NOMO-1 treated with dmso at 0.1 percent for 144 hours (cell line): ENCODE results near the gene ARAP2.
"Not testable (repeated sequence)": the region's sequence is repeated elsewhere in the genome, so short reads cannot be mapped to it uniquely, and the experiment has no call there.

ENCODE experiments used
- DNase-seq: peaks from one replicate; lab custom pipeline; 2025; ENCODE audit not compliant: unreplicated experiment; lab: John Stamatoyannopoulos, UW

ARAP2 gene

DNA sequence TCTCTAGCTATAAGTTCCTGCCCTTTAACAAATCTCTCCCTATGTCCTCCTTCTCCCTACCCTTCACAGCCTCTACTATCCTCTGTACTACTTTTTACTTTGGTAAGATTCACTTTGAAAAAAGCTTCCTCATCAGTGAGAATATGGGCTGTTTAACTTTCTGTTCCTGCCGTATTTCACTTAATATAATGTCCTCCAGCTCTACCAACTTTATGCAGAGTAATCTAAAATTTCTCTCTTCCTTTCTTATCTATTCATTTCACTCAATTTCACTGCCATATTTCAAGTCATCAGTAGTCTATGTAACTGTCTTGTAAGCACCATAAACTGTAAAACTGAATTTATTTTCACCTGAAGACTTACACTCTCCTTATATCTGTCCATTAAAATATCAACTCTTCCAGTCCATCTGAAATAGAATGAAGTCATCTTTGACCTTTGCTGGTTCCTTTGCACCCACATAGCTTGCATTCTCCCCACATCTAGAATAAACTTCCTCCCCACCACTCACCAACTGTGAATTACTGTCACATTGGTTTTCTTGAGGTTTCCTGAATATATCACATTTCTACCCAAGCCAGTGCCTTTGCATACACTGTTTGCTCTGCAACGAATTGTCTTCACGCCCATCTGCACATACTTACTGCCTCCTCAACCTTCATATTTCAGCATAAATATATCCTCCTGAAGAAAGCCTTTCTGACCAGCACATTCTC, 54.6 kb downstream of the ARAP2 start:
- DNase-seq = no peak

- DNase-seq = no peak
Measured at GRCh38 chr4:36187723-36188333, 56.5 kb downstream of the ARAP2 start.

DNA sequence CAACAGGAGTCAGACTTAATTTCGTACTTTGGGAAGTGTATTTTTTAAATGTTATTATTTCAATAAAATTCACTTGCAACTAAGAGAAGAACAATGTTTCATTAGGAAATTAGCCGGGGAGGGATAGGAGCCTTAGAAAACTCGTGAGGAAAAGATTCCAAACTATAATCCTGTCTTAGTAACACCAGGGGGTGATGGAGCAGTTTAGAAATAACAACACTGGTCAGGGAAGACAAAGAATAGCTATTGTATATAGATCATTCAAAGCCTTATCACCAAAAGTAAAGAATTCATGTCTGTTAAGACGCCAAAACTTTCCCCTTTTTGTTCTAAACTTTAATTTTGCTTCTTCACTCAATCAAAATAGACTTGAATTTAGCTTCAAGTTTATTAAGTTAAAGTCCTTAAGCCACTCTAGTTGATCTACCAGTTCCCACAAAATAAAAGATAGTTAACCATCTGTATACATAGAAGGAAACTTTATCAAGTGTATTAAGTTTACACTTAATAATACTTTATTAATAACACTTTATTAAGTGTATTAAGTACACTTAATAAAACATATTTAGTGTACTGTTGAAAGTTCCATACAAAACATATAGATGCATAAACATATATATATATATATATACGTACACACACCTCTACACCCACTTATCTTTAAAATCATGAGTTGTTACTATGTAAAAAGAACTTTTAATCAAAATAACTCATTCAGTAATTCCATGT, 60.5 kb downstream of the ARAP2 start:
- no peak for DNase-seq

- no peak for DNase-seq
Measured at GRCh38 chr4:36183232-36183631, 61.1 kb downstream of the ARAP2 start.

DNA sequence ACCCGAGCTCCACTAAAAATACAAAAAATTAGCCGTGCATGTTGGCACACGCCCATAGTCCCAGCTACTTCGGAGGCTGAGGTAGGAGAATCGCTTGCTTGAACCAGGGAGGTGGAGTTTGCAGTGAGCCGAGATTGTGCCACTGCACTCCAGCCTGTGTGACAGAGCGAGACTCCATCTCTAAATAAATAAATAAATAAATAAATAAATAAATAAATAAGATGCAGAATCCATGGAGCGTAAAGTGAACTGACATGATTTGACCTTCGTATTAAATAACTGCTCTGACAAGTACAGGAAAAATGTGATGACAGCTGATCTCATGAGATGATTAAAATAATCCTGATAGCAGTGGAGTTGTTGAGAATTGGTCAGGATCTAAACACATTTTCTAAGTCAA, 62.0 kb downstream of the ARAP2 start:
- not testable (repeated sequence) for DNase-seq

GRCh38 chr4:36180206-36180605, 64.1 kb downstream of the ARAP2 start:
- DNase-seq = no peak

- no peak for DNase-seq
Measured at GRCh38 chr4:36178484-36178883, 65.8 kb downstream of the ARAP2 start.

GRCh38 chr4:36177946-36178345, 66.4 kb downstream of the ARAP2 start:
- DNase-seq = no peak

GRCh38 chr4:36174570-36174969, 69.7 kb downstream of the ARAP2 start:
- no peak for DNase-seq

DNA sequence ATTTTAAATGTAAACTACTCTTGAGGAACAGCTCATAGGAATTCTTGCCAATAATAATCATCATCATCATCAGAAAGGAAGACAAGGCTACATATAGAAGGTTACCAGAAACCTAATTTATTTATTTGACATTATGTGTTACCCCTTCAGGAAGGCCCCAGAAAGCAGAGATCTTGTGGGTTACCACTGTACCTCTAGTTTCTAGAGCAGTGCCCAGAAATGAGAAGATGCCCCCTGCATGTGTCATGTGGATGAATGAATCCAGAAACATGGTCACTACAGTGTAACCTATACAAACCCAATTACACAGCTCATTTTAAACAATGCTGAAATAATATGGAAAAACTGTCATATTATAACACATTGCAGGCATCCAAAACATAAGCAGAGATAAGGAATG, 70.4 kb downstream of the ARAP2 start:
- no peak for DNase-seq

GRCh38 chr4:36172656-36173055, 71.7 kb downstream of the ARAP2 start:
- no peak for DNase-seq

DNA sequence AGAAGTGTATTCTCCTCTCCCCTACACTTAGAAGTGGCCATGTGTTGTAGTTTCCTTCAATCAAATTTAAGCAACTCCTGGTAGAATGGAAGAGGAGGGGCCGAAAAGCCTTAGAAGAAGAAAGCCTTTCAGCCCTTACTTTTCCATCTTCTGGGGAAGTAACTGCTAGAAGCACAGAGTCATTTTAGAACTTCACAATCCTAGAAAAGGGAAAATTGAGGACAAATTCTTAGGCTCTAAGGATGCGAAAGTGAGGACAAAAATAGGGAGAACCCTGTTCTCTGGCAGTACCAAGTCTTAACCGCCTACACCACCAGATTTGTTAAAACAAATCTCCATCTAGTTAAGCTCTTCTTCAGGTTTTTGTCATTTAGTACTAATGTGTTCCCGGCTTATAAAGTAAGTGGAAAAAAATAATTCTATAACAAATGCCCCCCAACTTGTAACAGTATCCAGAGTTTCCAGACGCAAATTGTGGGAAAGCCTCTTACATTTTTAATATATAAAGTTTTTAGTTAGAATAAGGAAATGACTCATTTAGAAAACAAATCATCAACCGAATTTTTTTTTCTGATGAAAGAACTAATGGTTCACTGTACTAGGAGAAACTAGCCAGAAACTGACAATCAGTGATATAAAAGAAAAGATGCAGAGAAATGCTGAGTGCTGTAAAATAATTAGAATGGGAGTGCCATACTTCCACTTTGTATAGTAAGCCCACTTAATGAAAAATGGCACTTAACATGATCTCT, 76.0 kb downstream of the ARAP2 start:
- DNase-seq = no peak

DNA sequence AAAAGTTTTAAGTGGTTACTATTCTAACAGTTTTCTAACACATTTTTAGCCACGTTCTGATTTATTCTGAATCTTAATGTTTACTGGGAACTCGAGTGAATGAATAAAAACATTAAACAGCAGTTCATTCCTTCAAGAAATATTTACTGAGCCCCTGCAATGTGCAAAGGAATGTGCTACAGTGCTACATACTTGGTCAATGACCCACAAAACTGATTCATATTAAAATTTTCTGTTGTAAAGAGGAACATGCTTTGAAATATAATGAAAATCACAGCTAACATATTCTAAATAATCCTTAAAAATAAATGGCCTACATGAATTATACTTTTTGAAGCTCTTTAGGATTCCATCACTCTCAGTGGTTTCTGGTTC, 78.7 kb downstream of the ARAP2 start:
- DNase-seq = no peak

DNA sequence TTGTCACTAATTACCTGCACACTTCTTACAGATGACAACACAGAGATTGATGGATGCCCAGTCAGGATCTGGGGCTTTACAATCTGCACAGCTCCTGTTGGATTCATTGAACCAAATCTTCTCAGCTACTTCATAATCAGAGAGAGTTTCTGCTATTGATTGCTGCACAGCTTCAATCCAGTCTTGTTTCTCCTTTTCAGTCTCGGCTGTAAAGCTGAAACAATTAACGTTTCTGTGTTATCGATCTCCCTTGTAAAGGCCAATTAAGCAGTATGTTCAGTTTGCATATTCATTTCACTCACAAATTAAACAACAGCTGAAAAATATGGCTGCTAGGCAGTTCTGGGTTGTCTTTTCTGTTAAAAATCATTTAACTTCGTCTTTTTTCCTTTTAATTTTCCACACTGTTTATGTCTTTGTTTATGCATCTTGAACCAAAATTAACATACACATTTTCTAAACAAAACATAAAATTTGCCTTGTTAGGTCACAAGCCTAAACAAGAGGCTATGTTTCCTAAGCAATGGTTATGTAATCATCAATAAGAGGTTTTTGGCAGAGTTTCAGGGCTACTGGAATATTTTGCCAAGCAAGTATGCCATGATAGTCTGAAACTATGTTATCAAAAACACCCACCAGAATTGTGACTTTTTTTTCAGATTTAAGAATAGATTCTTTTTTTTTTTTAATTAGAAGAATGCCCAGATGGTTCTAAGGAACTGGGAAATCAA, 79.2 kb downstream of the ARAP2 start:
- DNase-seq = no peak

DNA sequence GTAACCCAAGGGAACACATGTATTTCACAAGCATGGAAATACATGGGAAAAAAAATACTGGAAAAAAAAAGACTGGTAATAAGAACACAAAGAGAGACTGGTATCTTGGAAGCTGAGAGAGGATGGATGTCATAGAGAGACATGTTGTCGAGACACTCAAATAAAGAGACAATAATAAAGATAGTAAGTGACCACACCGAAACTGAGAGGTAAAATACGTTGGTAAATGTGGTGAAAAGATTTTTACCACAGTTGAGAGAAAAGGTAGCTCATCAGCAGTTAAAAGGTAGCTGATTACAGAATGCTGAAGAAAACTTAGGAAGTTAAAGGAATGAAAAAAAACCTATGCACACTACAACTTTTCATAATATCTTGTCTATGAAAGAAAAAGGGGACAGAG, 81.1 kb downstream of the ARAP2 start:
- no peak for DNase-seq

GRCh38 chr4:36159208-36159607, 85.1 kb downstream of the ARAP2 start:
- DNase-seq = no peak

GRCh38 chr4:36152735-36153134, 91.6 kb downstream of the ARAP2 start:
- no peak for DNase-seq

- no peak for DNase-seq
Measured at GRCh38 chr4:36142504-36142903, 101.8 kb downstream of the ARAP2 start.

- DNase-seq = no peak
Measured at GRCh38 chr4:36141186-36141585, 103.1 kb downstream of the ARAP2 start.

- DNase-seq = no peak
Measured at GRCh38 chr4:36140421-36140820, 103.9 kb downstream of the ARAP2 start.

DNA sequence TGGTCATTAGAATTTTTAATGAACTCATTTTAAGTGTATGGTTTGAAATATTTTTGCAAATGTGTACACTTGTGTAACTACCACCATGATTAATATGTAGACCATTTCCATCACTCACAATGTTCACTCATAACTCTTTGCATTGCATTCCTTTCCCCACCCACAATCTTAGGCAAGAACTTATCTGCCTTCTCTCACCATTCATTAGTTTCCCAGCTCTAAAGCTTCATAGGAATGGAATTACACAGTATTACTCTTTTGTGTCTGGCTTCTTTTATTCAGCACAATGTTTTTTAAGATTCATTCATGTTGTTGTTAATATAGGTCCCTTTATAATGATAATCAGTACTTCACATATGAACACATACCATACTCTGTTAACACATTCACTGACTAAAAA, 106.1 kb downstream of the ARAP2 start:
- DNase-seq = no peak
